PC-9 (cell line): ENCODE results near the gene WDR49. TPM values are rescaled to one million over a fixed set of nuclear protein-coding genes. Genes with fewer than 3 reads are reported as not detected.
A peak's percentile ranks its signal among the peaks of the same experiment; 100 is the strongest.

Experiments
- BruUV-seq: library from RNA; stranded (reverse); fragments of 400-500 nt; replicated peaks from 2 replicates; lab custom pipeline; 2021; lab: Mats Ljungman, UMichigan
- CTCF ChIA-PET: fragments of 300-600 bp; sonication (Branson Sonifier 250); formaldehyde crosslinking; loops from one replicate; lab custom pipeline; 2022; ENCODE audit warnings: antibody characterized with exemption; lab: Charles Lee
- POLR2A ChIA-PET: fragments of 300-600 bp; sonication (Branson Sonifier 250); formaldehyde crosslinking; loops from one replicate; lab custom pipeline; 2022; ENCODE audit warnings: antibody characterized with exemption; ENCODE audit not compliant: unreplicated experiment; lab: Charles Lee
- DNase-seq, 2 experiments: peaks; one replicate each; pipeline versions ENCODE4 v3.0.0 to v3.0.0-alpha.2; 2015 to 2022; ENCODE audit warnings: mixed read lengths in 1 of 2
- H2AFZ ChIP-seq: fragments of 200-600 bp; sonication (generic); 2 replicates; pipeline ENCODE4 v1.8.1; 2017; ENCODE audit warnings: antibody characterized with exemption
- H3F3A ChIP-seq: fragments of 200-600 bp; sonication (generic); 2 replicates; pipeline ENCODE4 v1.8.1; 2017; ENCODE audit warnings: antibody characterized with exemption, mild to moderate bottlenecking, low read depth; ENCODE audit not compliant: insufficient read depth
- H3K27ac ChIP-seq: fragments of 200-600 bp; sonication (generic); 2 replicates; pipeline ENCODE4 v1.6.1; 2016; ENCODE audit warnings: mixed run types
- H3K27me3 ChIP-seq: fragments of 200-600 bp; sonication (generic); 2 replicates; pipeline ENCODE4 v1.6.1; 2016; ENCODE audit warnings: low read depth, mixed run types; ENCODE audit not compliant: insufficient read depth
- H3K36me3 ChIP-seq: fragments of 200-600 bp; sonication (generic); 2 replicates; pipeline ENCODE4 v1.6.1; 2016; ENCODE audit warnings: low read depth, mixed run types
- H3K4me1 ChIP-seq: fragments of 200-600 bp; sonication (generic); replicated peaks from 2 replicates; pipeline ENCODE4 v1.6.1; 2016; ENCODE audit warnings: mixed run types; ENCODE audit not compliant: insufficient read depth
- H3K4me2 ChIP-seq: fragments of 200-600 bp; sonication (generic); 2 replicates; pipeline ENCODE4 v1.6.1; 2017; ENCODE audit warnings: mixed run types
- H3K4me3 ChIP-seq: fragments of 200-600 bp; sonication (generic); 2 replicates; pipeline ENCODE4 v1.6.1; 2016; ENCODE audit warnings: mixed run types
- H3K79me2 ChIP-seq: fragments of 200-600 bp; sonication (generic); 2 replicates; pipeline ENCODE4 v1.6.1; 2017; ENCODE audit warnings: low read depth, mixed run types
- H3K9me2 ChIP-seq: fragments of 200-600 bp; sonication (generic); 2 replicates; pipeline ENCODE4 v1.8.1; 2017; ENCODE audit warnings: mild to moderate bottlenecking; ENCODE audit not compliant: insufficient read depth
- H3K9me3 ChIP-seq: fragments of 200-600 bp; sonication (generic); 2 replicates; pipeline ENCODE4 v1.8.1; 2016; ENCODE audit warnings: low read depth; ENCODE audit not compliant: insufficient read depth
- H4K20me1 ChIP-seq: fragments of 200-600 bp; sonication (generic); 2 replicates; pipeline ENCODE4 v1.8.1; 2017; ENCODE audit not compliant: insufficient read depth
- EZH2 ChIP-seq: fragments of 200-600 bp; sonication (generic); IDR thresholded peaks from 2 replicates; pipeline ENCODE4 v1.8.0; 2017; ENCODE audit warnings: antibody characterized with exemption, low read depth
- intact Hi-C: fragments of 100-400 bp; cut with micrococcal nuclease; formaldehyde crosslinking; loops from one replicate; pipeline ENCODE4 v1.10.0; 2022; ENCODE audit not compliant: unreplicated experiment
- total RNA-seq: library from RNA; stranded (reverse); gene quantifications from 2 replicates; pipeline ENCODE4 v1.2.3, GENCODE V29; 2021
- TF ChIP-seq, protein P1 (sequence below): fragments of 200-600 bp; sonication (generic); conservative IDR thresholded peaks from 2 replicates; pipeline ENCODE4 v1.6.1; 2017; ENCODE audit warnings: mixed run types, antibody characterized with exemption, mild to moderate bottlenecking, moderate library complexity

Gene WDR49
- total RNA-seq, 1 experiment from 2014 or later: 0.28 TPM

DNA sequence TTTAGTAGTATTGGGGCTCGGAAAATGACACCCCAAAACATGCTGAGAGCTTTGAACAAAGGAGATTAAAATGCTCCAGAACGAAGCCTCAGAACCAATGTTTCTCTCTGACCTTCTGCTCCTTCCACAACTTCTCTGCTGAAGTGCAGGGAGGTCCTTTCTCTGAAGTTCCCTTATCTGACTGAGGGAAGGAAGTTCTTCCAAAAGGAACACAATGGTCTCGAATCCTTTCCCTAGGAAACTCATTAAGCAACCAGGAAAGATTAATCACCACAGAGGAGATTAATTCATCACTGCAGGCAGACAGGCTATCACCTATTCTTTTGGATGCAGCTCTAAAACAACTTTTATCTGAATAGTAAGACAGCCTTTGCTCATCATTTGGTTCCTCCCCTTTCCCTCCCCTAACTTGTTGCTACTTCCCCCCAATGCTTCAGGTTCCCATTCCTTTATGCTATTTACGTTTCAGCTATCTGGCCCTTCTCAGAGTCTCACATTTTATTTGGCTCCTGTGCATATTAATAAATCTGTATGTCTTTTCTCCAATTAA lies 18.2 kb upstream of the WDR49 start:
- DNase-seq: no peak
- no peak overlapping the region for H3K4me3 ChIP-seq
- H3K4me2 ChIP-seq: no peak overlapping the region
- H3K9me3 ChIP-seq: peaks cover 5% of the 10 kb centered on the region; the same call in 1 of the 2 replicates
- no peaks in the 10 kb centered on the region for H3K79me2 ChIP-seq
- no peaks in the 10 kb centered on the region for H3K27me3 ChIP-seq
- H3F3A ChIP-seq: no peaks in the 10 kb centered on the region
- H3K4me1 ChIP-seq: no peaks in the 10 kb centered on the region
- H2AFZ ChIP-seq: no peak overlapping the region
- H3K36me3 ChIP-seq: peaks cover 8% of the 10 kb centered on the region
- intact Hi-C loops: no loop called here
- no peaks in the 10 kb centered on the region; the same call in 1 of the 2 replicates for H4K20me1 ChIP-seq
- no peak for TF ChIP-seq EZH2
- TF ChIP-seq, protein P1, sequence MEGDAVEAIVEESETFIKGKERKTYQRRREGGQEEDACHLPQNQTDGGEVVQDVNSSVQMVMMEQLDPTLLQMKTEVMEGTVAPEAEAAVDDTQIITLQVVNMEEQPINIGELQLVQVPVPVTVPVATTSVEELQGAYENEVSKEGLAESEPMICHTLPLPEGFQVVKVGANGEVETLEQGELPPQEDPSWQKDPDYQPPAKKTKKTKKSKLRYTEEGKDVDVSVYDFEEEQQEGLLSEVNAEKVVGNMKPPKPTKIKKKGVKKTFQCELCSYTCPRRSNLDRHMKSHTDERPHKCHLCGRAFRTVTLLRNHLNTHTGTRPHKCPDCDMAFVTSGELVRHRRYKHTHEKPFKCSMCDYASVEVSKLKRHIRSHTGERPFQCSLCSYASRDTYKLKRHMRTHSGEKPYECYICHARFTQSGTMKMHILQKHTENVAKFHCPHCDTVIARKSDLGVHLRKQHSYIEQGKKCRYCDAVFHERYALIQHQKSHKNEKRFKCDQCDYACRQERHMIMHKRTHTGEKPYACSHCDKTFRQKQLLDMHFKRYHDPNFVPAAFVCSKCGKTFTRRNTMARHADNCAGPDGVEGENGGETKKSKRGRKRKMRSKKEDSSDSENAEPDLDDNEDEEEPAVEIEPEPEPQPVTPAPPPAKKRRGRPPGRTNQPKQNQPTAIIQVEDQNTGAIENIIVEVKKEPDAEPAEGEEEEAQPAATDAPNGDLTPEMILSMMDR: no peak
- BruUV-seq: no TSS peak
- H3K27ac ChIP-seq: no peak overlapping the region
- H3K9me2 ChIP-seq: no peaks in the 10 kb centered on the region
- CTCF ChIA-PET: no interaction called here
- POLR2A ChIA-PET: no interaction called here

DNA sequence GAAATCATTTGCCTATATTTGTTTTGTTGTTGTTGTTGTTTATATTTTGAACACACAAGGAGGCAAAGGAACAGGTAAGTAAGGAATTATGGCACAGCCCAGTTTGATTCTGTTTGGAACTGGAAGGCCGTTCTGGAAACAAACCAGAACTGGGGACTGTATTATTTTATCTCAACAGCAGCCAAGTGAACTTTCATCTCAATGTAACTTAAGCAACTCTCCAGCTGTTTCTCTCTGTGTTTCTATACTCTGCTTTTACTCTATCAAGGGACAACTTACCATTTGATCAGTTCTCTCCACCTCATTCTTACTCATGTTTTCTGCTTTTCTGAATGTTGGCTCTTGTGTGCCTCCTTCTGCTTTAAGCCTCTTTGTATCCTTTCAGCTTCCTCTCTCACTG lies 16.0 kb upstream of the WDR49 start:
- Histone ChIP-seq H3K36me3 (no peaks in the 10 kb centered on the region), H3K27me3 (no peaks in the 10 kb centered on the region), H3K9me3 (no peaks in the 10 kb centered on the region; the same call in 1 of the 2 replicates), H2AFZ (no peak overlapping the region), H3F3A (no peaks in the 10 kb centered on the region), H3K4me1 (no peaks in the 10 kb centered on the region), H3K4me2 (no peak overlapping the region), H4K20me1 (no peaks in the 10 kb centered on the region; the same call in 1 of the 2 replicates), H3K9me2 (no peaks in the 10 kb centered on the region), H3K27ac (no peak overlapping the region), H3K4me3 (no peak overlapping the region), H3K79me2 (no peaks in the 10 kb centered on the region)
- ChIA-PET POLR2A (no interaction called here), CTCF (no interaction called here)
- peak in 1 of 2 experiments; percentile 5 for DNase-seq
- intact Hi-C loops: no loop called here
- no TSS peak for BruUV-seq
- no peak for TF ChIP-seq EZH2
- TF ChIP-seq, protein P1: no peak

DNA sequence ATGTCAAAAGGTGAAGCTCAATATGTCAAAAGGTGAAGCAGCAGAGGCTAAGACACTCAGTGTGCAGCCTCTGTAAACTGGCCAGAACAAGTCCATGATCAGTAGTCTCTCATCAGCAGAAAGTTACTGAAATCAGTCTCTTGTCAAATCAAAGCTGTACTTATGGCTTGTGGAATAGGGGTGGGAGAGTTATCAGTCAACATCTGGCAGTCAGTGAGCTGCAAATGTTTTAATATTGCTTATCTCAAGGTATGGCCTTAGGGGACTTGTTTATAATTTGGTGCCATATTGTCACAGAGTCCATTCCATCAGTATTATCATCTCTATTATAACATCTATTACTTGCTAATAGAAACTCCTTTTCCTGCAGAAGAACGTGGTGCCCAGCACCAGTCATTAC lies 14.9 kb upstream of the WDR49 start:
- no peak for DNase-seq
- Histone ChIP-seq H3K9me3 (no peaks in the 10 kb centered on the region), H3K4me1 (no peaks in the 10 kb centered on the region), H3K36me3 (no peaks in the 10 kb centered on the region), H4K20me1 (no peaks in the 10 kb centered on the region; the same call in 1 of the 2 replicates), H2AFZ (no peak overlapping the region), H3K27ac (no peak overlapping the region), H3K9me2 (no peaks in the 10 kb centered on the region), H3K27me3 (no peaks in the 10 kb centered on the region), H3K79me2 (no peaks in the 10 kb centered on the region), H3F3A (no peaks in the 10 kb centered on the region), H3K4me3 (no peak overlapping the region), H3K4me2 (no peak overlapping the region)
- CTCF ChIA-PET: interaction anchor here (0.6 kb wide), 1 partner anchor 84 kb away, joined by 4 read pairs; no protein-coding TSS in a partner anchor
- TF ChIP-seq EZH2: no peak
- TF ChIP-seq, protein P1: no peak
- intact Hi-C loops: no loop called here
- no TSS peak for BruUV-seq
- POLR2A ChIA-PET: no interaction called here
